Measurements from ENCODE around the gene NHERF1.

NHERF1 gene

GRCh38 chr17:74733365-74734122 is 14.9 kb upstream of the NHERF1 start:
- no peak for DNase-seq

DNA sequence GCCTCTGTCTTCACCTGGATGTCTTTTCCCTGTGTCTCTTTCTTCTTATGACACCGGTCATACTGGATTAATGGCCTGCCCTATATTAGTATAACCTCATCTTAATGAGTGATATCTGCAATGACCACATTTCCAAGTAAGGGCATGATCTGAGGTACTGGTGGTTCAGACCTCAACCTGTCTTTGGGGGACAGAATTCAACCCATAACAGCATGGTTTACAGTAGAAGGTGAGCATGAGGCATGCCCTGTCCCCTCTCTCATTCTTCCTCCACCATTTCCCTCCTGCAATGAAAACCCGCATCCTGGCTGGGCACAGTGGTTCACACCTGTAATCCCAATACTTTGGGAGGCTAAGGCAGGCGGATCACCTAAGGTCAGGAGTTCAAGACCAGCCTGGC is 14.2 kb upstream of the NHERF1 start:
- DNase-seq, result no peak

- DNase-seq, result peak; percentile 44
Measured at GRCh38 chr17:74736513-74737298, 11.7 kb upstream of the NHERF1 start, which contains the start of gene RAB37. RAB37 (plus strand) TSS chr17:74737256; CDS start chr17:74737273, 17 bp downstream.

- DNase-seq, result peak; percentile 86
Measured at GRCh38 chr17:74737299-74738050, 11.0 kb upstream of the NHERF1 start.

- DNase-seq, result peak; percentile 22
Measured at GRCh38 chr17:74738051-74738996, 10.1 kb upstream of the NHERF1 start.

- no peak for DNase-seq
Measured at GRCh38 chr17:74739227-74739831, 9.1 kb upstream of the NHERF1 start.

GRCh38 chr17:74740173-74740572 is 8.3 kb upstream of the NHERF1 start:
- DNase-seq, result no peak

GRCh38 chr17:74740641-74741387 is 7.6 kb upstream of the NHERF1 start:
- no peak for DNase-seq

- no peak for DNase-seq
Measured at GRCh38 chr17:74742153-74742515, 6.3 kb upstream of the NHERF1 start.

- DNase-seq, result no peak
Measured at GRCh38 chr17:74742978-74743545, 5.4 kb upstream of the NHERF1 start.

DNA sequence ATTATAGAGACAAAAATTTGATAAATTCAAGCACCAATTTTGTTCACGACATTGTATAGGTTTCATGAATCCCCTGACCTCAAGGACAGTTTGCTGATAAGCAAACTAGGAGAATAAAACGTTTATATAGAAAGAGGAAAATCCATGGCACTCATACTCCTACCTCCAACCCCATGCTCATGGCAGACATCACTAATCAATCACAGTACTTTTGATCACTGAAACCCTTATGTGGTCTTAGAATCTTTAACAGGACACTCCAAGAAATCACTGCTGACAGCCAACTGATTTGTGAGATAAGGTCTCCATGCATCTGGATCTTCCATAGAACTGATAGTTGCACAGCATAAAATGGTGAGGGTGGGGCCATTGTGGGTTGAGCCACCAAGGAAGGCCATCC is 4.7 kb upstream of the NHERF1 start:
- DNase-seq, result no peak

GRCh38 chr17:74744349-74744713 is 4.1 kb upstream of the NHERF1 start:
- DNase-seq, result no peak

DNA sequence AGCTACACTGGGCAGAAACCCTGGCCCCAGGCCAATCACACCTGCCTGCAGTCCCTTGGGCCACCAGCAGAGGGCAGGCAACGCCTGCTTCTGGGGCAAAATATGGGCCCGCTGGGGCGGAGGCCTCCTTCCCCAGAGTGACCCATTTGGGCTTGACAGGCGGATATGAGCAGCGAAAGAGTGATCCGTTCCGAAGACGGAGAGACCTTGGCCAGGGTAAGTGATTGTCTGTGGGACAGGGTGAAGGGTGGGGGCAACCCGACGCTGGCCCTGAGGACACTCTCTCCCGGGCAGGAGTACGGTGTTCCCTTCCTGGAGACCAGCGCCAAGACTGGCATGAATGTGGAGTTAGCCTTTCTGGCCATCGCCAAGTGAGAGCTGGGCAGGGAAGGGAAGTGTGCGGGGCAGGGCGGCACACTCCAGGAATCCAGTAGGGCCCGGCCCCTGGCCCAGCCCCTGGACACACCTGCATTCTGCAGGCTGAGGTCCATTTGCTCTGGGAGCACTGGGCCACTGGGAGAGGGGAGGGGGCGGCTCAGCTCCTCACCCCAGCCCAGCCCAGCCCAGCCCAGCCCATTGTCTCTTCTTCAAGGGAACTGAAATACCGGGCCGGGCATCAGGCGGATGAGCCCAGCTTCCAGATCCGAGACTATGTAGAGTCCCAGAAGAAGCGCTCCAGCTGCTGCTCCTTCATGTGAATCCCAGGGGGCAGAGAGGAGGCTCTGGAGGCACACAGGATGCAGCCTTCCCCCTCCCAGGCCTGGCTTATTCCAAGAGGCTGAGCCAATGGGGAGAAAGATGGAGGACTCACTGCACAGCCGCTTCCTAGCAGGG is 3.5 kb upstream of the NHERF1 start:
- DNase-seq, result peak; percentile 64

DNA sequence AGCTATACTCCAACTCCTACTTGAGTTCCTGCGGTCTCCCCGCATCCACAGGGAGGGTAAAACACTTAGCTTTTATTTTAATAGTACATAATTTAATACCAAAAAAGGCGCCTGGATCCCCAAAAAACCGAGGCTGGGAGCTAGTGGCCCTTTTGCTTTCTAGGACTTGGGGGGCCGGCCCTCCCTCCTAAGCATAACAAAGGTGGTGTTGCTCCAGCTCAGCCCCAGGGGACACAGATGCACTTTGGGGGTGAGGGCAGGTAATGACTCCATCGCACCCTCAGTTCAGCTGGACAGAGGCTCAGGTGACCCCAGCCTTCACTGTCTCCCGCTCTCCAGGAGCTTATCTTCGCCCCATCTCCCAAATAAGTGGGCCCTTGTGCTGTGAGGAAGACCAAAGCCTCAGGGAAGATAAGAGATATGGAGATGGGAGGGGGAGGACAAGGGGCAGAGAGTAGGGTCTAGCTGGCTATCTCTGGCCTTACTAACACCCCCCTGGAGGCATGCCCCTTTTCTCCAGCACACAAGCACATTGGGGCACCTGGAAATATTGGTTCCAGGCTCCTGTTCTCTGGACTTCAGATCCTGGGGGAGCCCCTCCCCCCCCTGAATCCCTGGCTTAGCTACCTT is 2.8 kb upstream of the NHERF1 start:
- DNase-seq, result no peak

DNA sequence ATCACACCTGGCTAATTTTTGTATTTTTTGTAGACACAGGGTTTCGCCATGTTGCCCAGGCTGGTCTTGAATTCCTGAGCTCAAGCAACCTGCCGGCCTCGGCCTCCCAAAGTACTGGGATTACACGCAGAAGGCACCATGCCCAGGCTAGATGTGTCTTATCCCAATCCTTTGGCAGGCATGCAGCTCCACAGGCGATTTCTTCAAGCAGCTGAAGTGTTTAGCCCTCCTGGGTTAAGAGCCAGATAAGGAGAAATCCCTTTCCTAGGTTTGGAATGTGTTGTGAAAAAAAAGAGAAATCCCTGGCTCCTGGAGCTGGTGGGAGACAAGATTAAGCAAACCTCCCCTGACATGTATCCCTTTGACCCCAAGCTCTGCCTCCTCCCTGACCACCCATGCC is 2.1 kb upstream of the NHERF1 start:
- no peak for DNase-seq

DNA sequence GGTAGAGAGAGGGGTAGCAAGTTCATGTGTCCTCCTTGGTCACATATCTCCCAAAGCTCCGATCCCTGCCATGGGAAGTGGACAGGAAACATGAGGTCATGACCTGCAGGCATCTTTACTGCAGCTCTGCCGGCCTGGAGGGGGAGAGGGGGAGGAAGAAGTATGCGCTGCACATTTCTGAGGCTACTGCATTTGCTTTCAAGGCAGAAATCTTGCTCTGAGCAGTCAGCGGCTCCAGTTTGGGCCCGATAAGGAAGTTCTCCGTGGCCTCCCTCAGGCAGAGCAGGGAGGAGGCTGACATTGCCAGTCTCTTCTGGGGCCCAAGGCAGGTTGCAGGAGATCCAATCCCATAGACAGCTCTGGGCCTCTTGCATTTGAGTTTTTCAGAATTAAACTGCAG is 1.5 kb upstream of the NHERF1 start:
- DNase-seq, result no peak

- DNase-seq, result no peak
Measured at GRCh38 chr17:74748279-74748528, 224 bp upstream of the NHERF1 start.

GRCh38 chr17:74749279-74750038 is 1.0 kb downstream of the NHERF1 start:
- no peak for DNase-seq

DNA sequence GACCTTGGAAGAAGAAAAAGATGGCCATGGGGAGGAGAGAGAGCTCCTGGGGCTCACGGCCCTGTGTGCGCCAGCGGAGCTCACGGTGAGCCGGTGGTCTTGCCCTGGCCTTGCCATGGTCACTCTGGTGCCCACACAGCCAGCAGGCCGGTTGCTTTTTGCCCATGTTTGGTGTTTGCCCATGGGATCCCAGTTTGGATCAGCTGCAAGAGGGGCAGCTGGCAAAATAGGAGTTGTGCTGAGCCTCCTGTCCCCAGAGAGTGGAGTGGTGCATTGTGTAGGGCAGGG is 1.6 kb downstream of the NHERF1 start:
- DNase-seq, result no peak
